NB4 (cell line): ENCODE measurements around the gene SRGAP1.

Experiments used
- DNase-seq: peaks from one replicate; pipeline ENCODE4 v3.0.0; 2010; ENCODE audit warnings: low read depth
- H3K4me3 ChIP-seq: one replicate; pipeline ENCODE4 v1.5.1; 2011; ENCODE audit warnings: mild to moderate bottlenecking, low read depth, low read length, moderate library complexity
- MYC ChIP-seq: IDR thresholded peaks from 2 replicates; pipeline ENCODE4 v1.6.1; 2011; ENCODE audit warnings: low read depth, low read length
- POLR2A ChIP-seq: IDR thresholded peaks from 2 replicates; pipeline ENCODE4 v1.6.1; 2011; ENCODE audit warnings: mild to moderate bottlenecking; ENCODE audit not compliant: insufficient read length; ENCODE audit errors: extremely low read depth
- TF ChIP-seq, protein P1 (sequence below): IDR thresholded peaks from 2 replicates; pipeline ENCODE4 v1.6.1; 2011; ENCODE audit warnings: low read depth, low read length
- TF ChIP-seq, protein P2 (sequence below): IDR thresholded peaks from one replicate; pipeline ENCODE4 v1.5.1; 2012; ENCODE audit warnings: low read depth, low read length

The SRGAP1 gene

DNA sequence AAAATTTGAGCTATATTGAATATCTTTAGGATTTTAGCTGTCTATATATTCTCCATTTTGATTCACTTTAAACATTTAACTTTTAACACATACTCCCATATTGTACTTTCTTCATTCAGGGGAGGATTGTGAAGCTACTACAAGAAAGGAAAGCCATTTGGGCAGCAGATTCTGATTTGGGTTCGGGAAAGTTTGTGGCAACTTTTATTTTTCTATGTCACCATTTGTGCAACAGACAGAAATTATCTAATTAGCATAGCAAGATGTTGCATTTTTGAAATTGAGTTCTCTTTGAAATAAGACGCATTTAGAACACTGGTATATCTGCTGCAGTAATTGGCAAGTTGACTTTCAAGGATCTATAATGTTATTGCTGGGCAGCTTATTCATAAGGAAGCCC lies 243.3 kb downstream of the SRGAP1 start:
- DNase-seq, result no peak
- TF ChIP-seq POLR2A (no peak), MYC (no peak)
- TF ChIP-seq, protein P1, sequence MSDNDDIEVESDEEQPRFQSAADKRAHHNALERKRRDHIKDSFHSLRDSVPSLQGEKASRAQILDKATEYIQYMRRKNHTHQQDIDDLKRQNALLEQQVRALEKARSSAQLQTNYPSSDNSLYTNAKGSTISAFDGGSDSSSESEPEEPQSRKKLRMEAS, result no peak
- TF ChIP-seq, protein P2, sequence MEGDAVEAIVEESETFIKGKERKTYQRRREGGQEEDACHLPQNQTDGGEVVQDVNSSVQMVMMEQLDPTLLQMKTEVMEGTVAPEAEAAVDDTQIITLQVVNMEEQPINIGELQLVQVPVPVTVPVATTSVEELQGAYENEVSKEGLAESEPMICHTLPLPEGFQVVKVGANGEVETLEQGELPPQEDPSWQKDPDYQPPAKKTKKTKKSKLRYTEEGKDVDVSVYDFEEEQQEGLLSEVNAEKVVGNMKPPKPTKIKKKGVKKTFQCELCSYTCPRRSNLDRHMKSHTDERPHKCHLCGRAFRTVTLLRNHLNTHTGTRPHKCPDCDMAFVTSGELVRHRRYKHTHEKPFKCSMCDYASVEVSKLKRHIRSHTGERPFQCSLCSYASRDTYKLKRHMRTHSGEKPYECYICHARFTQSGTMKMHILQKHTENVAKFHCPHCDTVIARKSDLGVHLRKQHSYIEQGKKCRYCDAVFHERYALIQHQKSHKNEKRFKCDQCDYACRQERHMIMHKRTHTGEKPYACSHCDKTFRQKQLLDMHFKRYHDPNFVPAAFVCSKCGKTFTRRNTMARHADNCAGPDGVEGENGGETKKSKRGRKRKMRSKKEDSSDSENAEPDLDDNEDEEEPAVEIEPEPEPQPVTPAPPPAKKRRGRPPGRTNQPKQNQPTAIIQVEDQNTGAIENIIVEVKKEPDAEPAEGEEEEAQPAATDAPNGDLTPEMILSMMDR, result no peak
- no peak overlapping the region for H3K4me3 ChIP-seq

DNA sequence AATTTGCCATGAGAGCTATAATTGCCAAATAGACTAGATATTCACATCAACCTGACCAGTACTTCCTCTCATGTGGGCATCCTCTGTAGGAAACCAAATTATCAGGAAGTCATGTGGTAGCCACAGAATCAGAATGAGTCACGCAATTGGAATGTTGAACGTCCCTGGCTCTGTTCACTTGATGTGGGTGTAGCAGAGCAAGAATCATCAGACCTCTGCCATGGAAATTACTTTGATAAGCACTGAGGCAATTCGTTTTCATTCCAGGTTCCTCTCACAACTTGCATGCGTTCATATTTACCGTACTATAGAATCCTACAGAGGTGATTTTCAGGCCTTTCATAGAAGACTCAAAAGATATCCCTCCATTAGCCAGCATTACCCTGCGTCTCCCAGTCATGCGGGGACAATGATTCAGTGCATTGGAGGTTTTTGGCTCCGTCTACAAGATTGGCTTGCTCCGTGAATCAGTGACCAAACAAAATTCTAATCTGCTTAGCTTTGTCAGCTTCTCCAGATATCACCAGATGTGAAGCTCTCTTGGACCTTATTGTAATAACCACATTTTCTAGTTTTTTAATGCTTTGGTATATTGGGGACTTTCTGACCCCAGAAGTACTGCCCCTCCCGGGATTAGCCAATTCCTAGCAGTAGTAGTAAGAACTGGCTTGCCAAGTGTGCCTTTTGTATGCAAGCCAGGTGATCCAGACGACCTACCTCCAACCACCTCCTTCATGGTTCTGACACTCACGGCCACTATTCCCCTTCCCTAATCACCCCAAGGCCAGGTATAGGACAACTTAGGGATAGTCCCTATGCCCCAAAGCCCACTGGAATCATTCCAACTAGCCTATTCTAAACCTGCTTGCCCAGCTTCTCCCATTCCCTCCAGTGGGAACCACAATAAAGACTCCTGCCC lies 244.2 kb downstream of the SRGAP1 start:
- H3K4me3 ChIP-seq, result no peak overlapping the region

DNA sequence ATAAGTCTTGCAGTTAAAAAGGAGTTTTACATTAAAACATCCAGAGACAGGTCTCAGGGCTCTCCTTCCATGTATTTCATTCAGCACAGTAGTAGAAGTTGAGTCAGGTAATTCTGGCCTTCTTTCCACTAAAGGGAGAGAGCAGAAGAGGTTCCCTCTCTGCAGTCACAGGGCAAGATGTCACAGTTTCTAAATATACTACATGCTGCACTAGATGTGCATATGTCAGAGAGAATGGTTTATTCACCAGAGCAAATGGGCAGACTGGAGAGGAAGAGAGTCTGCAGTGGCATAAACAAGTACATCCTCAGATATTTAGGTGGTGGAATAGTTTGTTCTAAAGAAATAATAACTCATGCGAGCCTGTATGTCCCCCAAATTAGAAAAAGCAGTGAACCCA lies 245.5 kb downstream of the SRGAP1 start:
- TF ChIP-seq MYC, result no peak
- TF ChIP-seq, protein P1, result no peak
- no peak for TF ChIP-seq POLR2A
- TF ChIP-seq, protein P2, result no peak
- no peak overlapping the region for H3K4me3 ChIP-seq
- no peak for DNase-seq

More for the DNA sequence above, 244.2 kb downstream of the SRGAP1 start:
- TF ChIP-seq, protein P1, result no peak
- TF ChIP-seq MYC, result no peak
- TF ChIP-seq, protein P2, result no peak
- TF ChIP-seq POLR2A, result no peak
- peak; percentile 78 for DNase-seq

DNA sequence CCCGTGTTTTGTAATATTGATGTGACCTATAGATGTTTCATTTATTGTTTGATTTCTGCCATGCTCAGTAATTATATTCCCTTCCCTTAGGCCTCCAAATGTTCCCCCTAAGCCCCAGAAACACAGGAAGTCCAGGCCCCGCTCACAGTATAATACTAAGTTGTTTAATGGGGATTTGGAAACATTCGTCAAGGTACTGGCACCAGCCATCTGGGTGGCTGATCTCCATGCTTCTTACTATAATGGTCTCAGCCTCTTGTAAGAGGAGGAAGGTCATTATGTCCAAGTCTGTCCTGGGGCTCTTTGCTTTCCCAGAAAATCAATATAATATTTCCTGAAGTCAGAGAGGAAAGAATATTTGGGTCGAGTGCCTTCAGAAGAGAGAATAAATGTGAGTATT lies 246.7 kb downstream of the SRGAP1 start:
- DNase-seq, result no peak
- no peak overlapping the region for H3K4me3 ChIP-seq
- TF ChIP-seq, protein P2, result no peak
- TF ChIP-seq, protein P1, result no peak
- TF ChIP-seq POLR2A, result no peak
- TF ChIP-seq MYC, result no peak

DNA sequence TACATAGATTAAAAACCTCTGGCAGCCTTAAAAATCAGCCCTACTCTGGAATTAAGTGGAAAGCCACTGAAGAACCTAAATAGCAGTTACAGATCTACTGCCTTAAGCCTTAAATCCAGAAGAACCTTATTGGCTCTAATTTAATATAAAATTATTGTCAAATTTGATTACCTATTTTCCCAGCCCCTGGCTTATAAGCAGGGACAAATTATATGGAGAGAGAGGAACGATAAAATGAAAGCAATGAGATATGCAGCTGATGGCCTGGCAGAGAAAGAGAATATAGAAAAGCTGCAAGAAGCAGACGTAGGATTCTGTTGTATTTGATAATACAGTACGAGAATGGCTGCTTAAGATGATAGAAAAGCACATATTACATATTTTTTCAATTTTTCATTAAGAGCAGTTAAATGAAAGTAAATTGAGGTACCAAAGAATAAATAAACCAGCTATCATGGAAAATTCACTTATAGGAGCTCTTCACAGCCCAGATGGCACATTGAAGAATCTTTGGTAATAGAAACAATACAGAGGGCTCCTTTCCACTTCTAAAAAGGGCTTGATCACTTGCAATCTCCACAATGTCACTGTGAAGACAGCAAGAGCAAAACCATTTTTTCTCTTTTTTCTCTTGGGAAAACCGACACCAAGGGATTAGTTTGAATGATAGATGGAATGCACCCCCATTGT lies 248.2 kb downstream of the SRGAP1 start:
- no peak overlapping the region for H3K4me3 ChIP-seq
- DNase-seq, result no peak
- TF ChIP-seq POLR2A (no peak), MYC (no peak)
- TF ChIP-seq, protein P2, result no peak
- TF ChIP-seq, protein P1, result no peak
